ENCODE results near the gene PPFIBP1. TPM values are rescaled to one million over a fixed set of nuclear protein-coding genes. Genes with fewer than 3 reads are reported as not detected.

PPFIBP1 gene
- total RNA-seq, 6 donors from 2014 or later, result 67.5 to 129 (median 101) TPM

GRCh38 chr12:27573972-27574371 is 50.0 kb downstream of the PPFIBP1 start:
- no peaks in the 10 kb centered on the region for H3K27me3 ChIP-seq
- peaks cover 10 to 59% (median 24%) of the 10 kb centered on the region in 4 donors for H3K4me1 ChIP-seq
- H3K27ac ChIP-seq, result peak overlapping the region in 2 of 4 donors; percentile 30 to 39
- 55 to 57% methylated on average over 3 of the region's 3 CpGs for WGBS, 2 donors
- TF ChIP-seq POLR2AphosphoS5 (IDR thresholded peaks at IDR 0.05) (peak in 1 of 2 donors; percentile 41), CTCF (IDR thresholded peaks at IDR 0.05) (no peak)
- peaks cover 0 to under 1% (median 0%) of the 10 kb centered on the region in 4 donors for H3K36me3 ChIP-seq
- H3K4me3 ChIP-seq, result no peak overlapping the region
- no peak for ATAC-seq (ENCODE audit: low FRiP score in 2 of 2)
- no peaks in the 10 kb centered on the region for H3K9me3 ChIP-seq
- DNase-seq, result no peak

DNA sequence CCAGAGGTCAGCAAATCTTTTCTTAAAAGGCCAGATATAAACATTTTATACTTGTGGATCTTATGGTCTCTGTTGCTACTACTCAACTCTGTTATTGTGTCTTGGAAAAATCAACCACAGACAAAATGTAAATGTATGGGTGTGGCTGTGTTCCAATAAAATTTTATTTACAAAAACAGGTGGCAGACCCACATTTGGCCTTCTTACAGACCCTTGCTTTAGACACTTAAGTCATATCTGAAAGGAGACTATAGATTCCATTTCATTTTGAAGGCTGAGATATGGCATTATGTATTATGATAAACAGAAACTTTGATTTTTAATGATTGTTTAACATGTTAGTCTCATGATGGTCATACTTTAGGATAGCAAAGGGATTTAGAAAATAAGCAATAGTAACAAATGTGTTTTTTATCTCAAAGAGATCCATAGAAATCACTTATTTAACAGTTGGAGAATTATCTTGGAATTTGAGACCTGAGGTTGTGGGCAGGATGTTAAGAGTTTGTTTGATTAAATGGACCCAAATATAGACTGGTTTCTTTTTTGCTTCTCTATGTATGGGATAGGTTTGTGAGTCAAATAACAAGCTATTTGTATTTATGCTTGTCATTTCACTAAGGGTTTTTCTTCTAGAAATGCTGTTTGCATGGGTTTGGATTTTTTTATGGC is 51.2 kb downstream of the PPFIBP1 start:
- ATAC-seq (ENCODE audit: low FRiP score in 2 of 2), result no peak
- Histone ChIP-seq H3K27me3 (no peaks in the 10 kb centered on the region), H3K36me3 (peaks cover 0 to 6% (median 0%) of the 10 kb centered on the region in 4 donors), H3K4me1 (peaks cover 13 to 59% (median 24%) of the 10 kb centered on the region in 4 donors), H3K4me3 (no peak overlapping the region), H3K27ac (peak overlapping the region in 2 of 4 donors; percentile 23 to 39), H3K9me3 (no peaks in the 10 kb centered on the region)
- TF ChIP-seq POLR2AphosphoS5 (IDR thresholded peaks at IDR 0.05) (no peak), CTCF (IDR thresholded peaks at IDR 0.05) (no peak), EP300 (IDR thresholded peaks at IDR 0.05) (no peak), POLR2A (IDR thresholded peaks at IDR 0.05) (no peak)
- no peak for DNase-seq

DNA sequence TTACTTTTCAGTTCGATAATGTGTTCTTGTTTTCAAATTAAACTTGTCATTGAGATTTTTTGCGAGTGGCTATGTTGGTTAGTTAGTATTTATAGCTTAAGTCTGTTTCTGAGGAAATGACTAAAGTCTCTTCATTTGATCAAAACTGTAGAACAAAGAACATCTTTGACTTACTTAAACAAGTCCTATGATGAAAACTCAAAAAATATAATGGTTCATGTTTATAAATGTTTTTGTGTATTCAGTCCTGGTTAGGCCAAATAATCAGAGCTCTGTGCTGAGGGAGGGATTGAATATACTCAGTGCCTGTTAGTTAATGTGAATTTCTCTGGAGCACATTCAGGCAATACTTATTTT is 51.7 kb downstream of the PPFIBP1 start:
- DNase-seq (no peak), ATAC-seq (ENCODE audit: low FRiP score in 2 of 2) (no peak)
- TF ChIP-seq POLR2A (IDR thresholded peaks at IDR 0.05) (no peak), CTCF (IDR thresholded peaks at IDR 0.05) (no peak), EP300 (IDR thresholded peaks at IDR 0.05) (no peak), POLR2AphosphoS5 (IDR thresholded peaks at IDR 0.05) (no peak)
- Histone ChIP-seq H3K9me3 (no peaks in the 10 kb centered on the region), H3K4me1 (peaks cover 13 to 62% (median 24%) of the 10 kb centered on the region in 4 donors), H3K4me3 (no peak overlapping the region), H3K36me3 (peaks cover 0 to 6% (median 0%) of the 10 kb centered on the region in 4 donors), H3K27ac (peak overlapping the region in 2 of 4 donors; percentile 11 to 23), H3K27me3 (no peaks in the 10 kb centered on the region)
- WGBS, 2 donors, result 70 to 74% methylated on average over 2 of the region's 2 CpGs

- Histone ChIP-seq H3K4me1 (peaks cover 22 to 70% (median 26%) of the 10 kb centered on the region in 4 donors), H3K9me3 (no peaks in the 10 kb centered on the region), H3K36me3 (peaks cover 0 to 6% (median 0%) of the 10 kb centered on the region in 4 donors), H3K27me3 (no peaks in the 10 kb centered on the region), H3K27ac (peak overlapping the region in 2 of 4 donors; percentile 23 to 49), H3K4me3 (no peak overlapping the region)
- TF ChIP-seq POLR2A (IDR thresholded peaks at IDR 0.05) (no peak), CTCF (IDR thresholded peaks at IDR 0.05) (no peak), POLR2AphosphoS5 (IDR thresholded peaks at IDR 0.05) (no peak), EP300 (IDR thresholded peaks at IDR 0.05) (no peak)
- WGBS, 2 donors, result 78 to 87% methylated on average over 3 of the region's 3 CpGs
- ATAC-seq (ENCODE audit: low FRiP score in 2 of 2), result no peak
- DNase-seq, result no peak
Measured at GRCh38 chr12:27576667-27577347, 52.8 kb downstream of the PPFIBP1 start.

Measured in upper lobe of left lung (tissue), 6 donors.